HEK293 (cell line): ENCODE results near the gene BACH1.
A peak's percentile ranks its signal among the peaks of the same experiment; 100 is the strongest.

ENCODE experiments used
- CTCF ChIA-PET: fragments of 350-600 bp; formaldehyde crosslinking; extraction: SDS; loops from one replicate; lab custom pipeline; 2021; ENCODE audit warnings: antibody characterized with exemption; lab: Yijun Ruan, JAX
- POLR2A ChIA-PET: fragments of 300-600 bp; formaldehyde crosslinking; extraction: SDS; loops from one replicate; lab custom pipeline; 2020; ENCODE audit warnings: antibody characterized with exemption, inconsistent platforms; lab: Yijun Ruan, JAX
- H3K27ac ChIP-seq: fragments of 200-500 bp; sonication (Bioruptor generic); 2 replicates; pipeline ENCODE4 v1.5.1; 2014; ENCODE audit warnings: low read depth, low read length, control low read depth, inconsistent platforms; ENCODE audit errors: extremely low read depth
- H3K36me3 ChIP-seq, 2 experiments: fragments of 200-500 bp in 1 of 2; sonication (Bioruptor generic) in 1 of 2; 1 replicate in 1 of 2; 2 replicates in 1 of 2; pipeline ENCODE4 v1.5.1; 2014 to 2017; ENCODE audit warnings: inconsistent platforms in 2 of 2, low read length in 2 of 2; ENCODE audit not compliant: control insufficient read depth in 2 of 2, insufficient read depth in 1 of 2
- H3K4me1 ChIP-seq: fragments of 200-500 bp; sonication (Bioruptor generic); 2 replicates; pipeline ENCODE4 v1.5.1; 2014; ENCODE audit warnings: mild to moderate bottlenecking, low read length, inconsistent platforms; ENCODE audit not compliant: control insufficient read depth, insufficient read depth
- H3K4me3 ChIP-seq: 2 replicates; pipeline ENCODE4 v1.5.1; 2011; ENCODE audit warnings: low read depth, mild to moderate bottlenecking, control low read depth, low read length, moderate library complexity
- H3K9me3 ChIP-seq: fragments of 200-500 bp; sonication (Bioruptor generic); 2 replicates; pipeline ENCODE4 v1.5.1; 2014; ENCODE audit warnings: low read depth, low read length, inconsistent platforms; ENCODE audit not compliant: control insufficient read depth, insufficient read depth
- GFI1B ChIP-seq: fragments of 450-650 bp; formaldehyde crosslinking; IDR thresholded peaks from 2 replicates; pipeline ENCODE4 v1.5.1; 2016; ENCODE audit warnings: missing biosample characterization, missing genetic modification characterization
- OVOL3 ChIP-seq: fragments of 450-650 bp; formaldehyde crosslinking; IDR thresholded peaks from 2 replicates; pipeline ENCODE4 v1.5.1; 2016; ENCODE audit warnings: missing biosample characterization, missing genetic modification characterization
- ZBTB48 ChIP-seq: fragments of 450-650 bp; formaldehyde crosslinking; IDR thresholded peaks from 2 replicates; pipeline ENCODE4 v1.5.1; 2016; ENCODE audit warnings: missing biosample characterization, missing genetic modification characterization
- ZFP69B ChIP-seq: fragments of 450-650 bp; formaldehyde crosslinking; IDR thresholded peaks from 2 replicates; pipeline ENCODE4 v1.5.1; 2016; ENCODE audit warnings: missing biosample characterization, missing genetic modification characterization
- ZNF121 ChIP-seq: fragments of 450-650 bp; formaldehyde crosslinking; IDR thresholded peaks from 2 replicates; pipeline ENCODE4 v1.5.1; 2016; ENCODE audit warnings: missing biosample characterization, missing genetic modification characterization
- ZNF133 ChIP-seq: fragments of 450-650 bp; formaldehyde crosslinking; IDR thresholded peaks from 2 replicates; pipeline ENCODE4 v1.5.1; 2016; ENCODE audit warnings: missing biosample characterization, missing genetic modification characterization
- ZNF138 ChIP-seq: fragments of 450-650 bp; formaldehyde crosslinking; IDR thresholded peaks from 2 replicates; pipeline ENCODE4 v1.5.1; 2016; ENCODE audit warnings: missing biosample characterization, missing genetic modification characterization, borderline replicate concordance
- ZNF157 ChIP-seq: fragments of 450-650 bp; formaldehyde crosslinking; IDR thresholded peaks from 2 replicates; pipeline ENCODE4 v1.5.1; 2016; ENCODE audit warnings: missing biosample characterization, missing genetic modification characterization
- ZNF202 ChIP-seq: fragments of 450-650 bp; formaldehyde crosslinking; IDR thresholded peaks from 2 replicates; pipeline ENCODE4 v1.5.1; 2016; ENCODE audit warnings: missing biosample characterization, missing genetic modification characterization, borderline replicate concordance
- ZNF214 ChIP-seq: fragments of 450-650 bp; formaldehyde crosslinking; IDR thresholded peaks from 2 replicates; pipeline ENCODE4 v1.5.1; 2017; ENCODE audit warnings: missing biosample characterization, mild to moderate bottlenecking, missing genetic modification characterization, borderline replicate concordance
- ZNF324 ChIP-seq: fragments of 450-650 bp; formaldehyde crosslinking; IDR thresholded peaks from 2 replicates; pipeline ENCODE4 v1.5.1; 2016; ENCODE audit warnings: missing biosample characterization, missing genetic modification characterization
- ZNF366 ChIP-seq: fragments of 450-650 bp; formaldehyde crosslinking; conservative IDR thresholded peaks from 2 replicates; pipeline ENCODE4 v1.5.1; 2016; ENCODE audit warnings: missing biosample characterization, missing genetic modification characterization
- ZNF548 ChIP-seq: fragments of 450-650 bp; formaldehyde crosslinking; IDR thresholded peaks from 2 replicates; pipeline ENCODE4 v1.5.1; 2016; ENCODE audit warnings: missing biosample characterization, missing genetic modification characterization
- ZNF645 ChIP-seq: fragments of 450-650 bp; formaldehyde crosslinking; IDR thresholded peaks from 2 replicates; pipeline ENCODE4; 2016; ENCODE audit warnings: missing biosample characterization, missing genetic modification characterization
- ZNF701 ChIP-seq: fragments of 450-650 bp; formaldehyde crosslinking; IDR thresholded peaks from 2 replicates; pipeline ENCODE4 v1.5.1; 2016; ENCODE audit warnings: missing biosample characterization, missing genetic modification characterization
- ZNF707 ChIP-seq: fragments of 450-650 bp; formaldehyde crosslinking; IDR thresholded peaks from 2 replicates; pipeline ENCODE4 v1.5.1; 2016; ENCODE audit warnings: missing biosample characterization, missing genetic modification characterization
- ZNF791 ChIP-seq: fragments of 450-650 bp; formaldehyde crosslinking; IDR thresholded peaks from 2 replicates; pipeline ENCODE4 v1.5.1; 2016; ENCODE audit warnings: missing biosample characterization, missing genetic modification characterization
- ZSCAN23 ChIP-seq: fragments of 450-650 bp; formaldehyde crosslinking; IDR thresholded peaks from 2 replicates; pipeline ENCODE4 v1.5.1; 2016; ENCODE audit warnings: missing biosample characterization, missing genetic modification characterization
- TF ChIP-seq, protein P1 (sequence below): fragments of 450-650 bp; formaldehyde crosslinking; IDR thresholded peaks from 2 replicates; pipeline ENCODE4 v1.5.1; 2016; ENCODE audit warnings: missing biosample characterization, missing genetic modification characterization, low read depth
- TF ChIP-seq, protein P2 (sequence below): fragments of 450-650 bp; formaldehyde crosslinking; IDR thresholded peaks from 2 replicates; pipeline ENCODE4 v1.5.1; 2017; ENCODE audit warnings: missing biosample characterization, missing genetic modification characterization

The BACH1 gene

GRCh38 chr21:29360799-29361765, 62.4 kb downstream of the BACH1 start:
- CTCF ChIA-PET: interaction anchor here (0.6 to 2.2 kb wide), 13 partner anchors 8 to 271 kb away, joined by 3 to 27 read pairs (median 3); no protein-coding TSS in a partner anchor

GRCh38 chr21:29362758-29363157, 64.0 kb downstream of the BACH1 start:
- POLR2A ChIA-PET: no interaction called here
- CTCF ChIA-PET: interaction anchor here (0.6 to 1.9 kb wide), 2 partner anchors 11 to 19 kb away, joined by 3 to 7 read pairs; no protein-coding TSS in a partner anchor
- Histone ChIP-seq H3K4me1 (no peaks in the 10 kb centered on the region), H3K27ac (no peak overlapping the region), H3K4me3 (no peak overlapping the region), H3K9me3 (no peaks in the 10 kb centered on the region), H3K36me3 (peaks cover 0 to 15% of the 10 kb centered on the region in 2 experiments; a peak in 1 of 3 replicates)
- TF ChIP-seq ZBTB48 (tag by site-specific recombination) (no peak), ZNF548 (tag by site-specific recombination) (peak; percentile 84), ZNF157 (peak; percentile 46; the same call in 1 of the 2 replicates), GFI1B (tag by site-specific recombination) (no peak)

More at GRCh38 chr21:29360799-29361765, 62.4 kb downstream of the BACH1 start:
- H3K27ac ChIP-seq: no peak overlapping the region
- H3K9me3 ChIP-seq: no peaks in the 10 kb centered on the region
- H3K4me1 ChIP-seq: no peaks in the 10 kb centered on the region
- H3K36me3 ChIP-seq: peaks cover 0 to 12% of the 10 kb centered on the region in 2 experiments; a peak in 1 of 3 replicates
- no peak overlapping the region for H3K4me3 ChIP-seq
- POLR2A ChIA-PET: interaction anchor here (0.6 kb wide), 1 partner anchor 32 kb away, joined by 3 read pairs; no protein-coding TSS in a partner anchor
- TF ChIP-seq, protein P1, sequence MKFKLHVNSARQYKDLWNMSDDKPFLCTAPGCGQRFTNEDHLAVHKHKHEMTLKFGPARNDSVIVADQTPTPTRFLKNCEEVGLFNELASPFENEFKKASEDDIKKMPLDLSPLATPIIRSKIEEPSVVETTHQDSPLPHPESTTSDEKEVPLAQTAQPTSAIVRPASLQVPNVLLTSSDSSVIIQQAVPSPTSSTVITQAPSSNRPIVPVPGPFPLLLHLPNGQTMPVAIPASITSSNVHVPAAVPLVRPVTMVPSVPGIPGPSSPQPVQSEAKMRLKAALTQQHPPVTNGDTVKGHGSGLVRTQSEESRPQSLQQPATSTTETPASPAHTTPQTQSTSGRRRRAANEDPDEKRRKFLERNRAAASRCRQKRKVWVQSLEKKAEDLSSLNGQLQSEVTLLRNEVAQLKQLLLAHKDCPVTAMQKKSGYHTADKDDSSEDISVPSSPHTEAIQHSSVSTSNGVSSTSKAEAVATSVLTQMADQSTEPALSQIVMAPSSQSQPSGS (tag by site-specific recombination): no peak
- no peak for TF ChIP-seq ZNF121

- POLR2A ChIA-PET: no interaction called here
- peaks cover 0 to 28% of the 10 kb centered on the region in 2 experiments; a peak in 1 of 3 replicates for H3K36me3 ChIP-seq
- no peak overlapping the region for H3K27ac ChIP-seq
- no peaks in the 10 kb centered on the region for H3K9me3 ChIP-seq
- TF ChIP-seq ZSCAN23 (no peak), ZNF138 (tag by site-specific recombination) (no peak), ZNF202 (no peak), OVOL3 (tag by site-specific recombination) (no peak), ZNF645 (no peak), ZNF791 (tag by site-specific recombination) (no peak), ZNF214 (tag by site-specific recombination) (no peak), ZFP69B (tag by site-specific recombination) (no peak), ZNF707 (no peak), ZNF324 (tag by site-specific recombination) (no peak), ZNF701 (tag by site-specific recombination) (no peak), ZNF133 (tag by site-specific recombination) (no peak), ZNF366 (no peak)
- TF ChIP-seq, protein P2, sequence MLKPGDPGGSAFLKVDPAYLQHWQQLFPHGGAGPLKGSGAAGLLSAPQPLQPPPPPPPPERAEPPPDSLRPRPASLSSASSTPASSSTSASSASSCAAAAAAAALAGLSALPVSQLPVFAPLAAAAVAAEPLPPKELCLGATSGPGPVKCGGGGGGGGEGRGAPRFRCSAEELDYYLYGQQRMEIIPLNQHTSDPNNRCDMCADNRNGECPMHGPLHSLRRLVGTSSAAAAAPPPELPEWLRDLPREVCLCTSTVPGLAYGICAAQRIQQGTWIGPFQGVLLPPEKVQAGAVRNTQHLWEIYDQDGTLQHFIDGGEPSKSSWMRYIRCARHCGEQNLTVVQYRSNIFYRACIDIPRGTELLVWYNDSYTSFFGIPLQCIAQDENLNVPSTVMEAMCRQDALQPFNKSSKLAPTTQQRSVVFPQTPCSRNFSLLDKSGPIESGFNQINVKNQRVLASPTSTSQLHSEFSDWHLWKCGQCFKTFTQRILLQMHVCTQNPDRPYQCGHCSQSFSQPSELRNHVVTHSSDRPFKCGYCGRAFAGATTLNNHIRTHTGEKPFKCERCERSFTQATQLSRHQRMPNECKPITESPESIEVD (tag by site-specific recombination): no peak
- no peak overlapping the region for H3K4me3 ChIP-seq
- CTCF ChIA-PET: interaction anchor here (0.6 to 1.9 kb wide), 6 partner anchors 8 to 276 kb away, joined by 3 to 10 read pairs (median 4); no protein-coding TSS in a partner anchor
- H3K4me1 ChIP-seq: no peaks in the 10 kb centered on the region
These were observed 67.0 kb downstream of the BACH1 start for GRCh38 chr21:29365661-29366265.
